ENCODE data around the gene TWF2. TPM values are rescaled to one million over a fixed set of nuclear protein-coding genes. Genes with fewer than 3 reads are reported as not detected.

Gene TWF2
- total RNA-seq, 2 donors from 2014 or later, result 40.7 to 41.9 TPM

- Histone ChIP-seq H3K9ac (ENCODE audit: extremely low read depth, low read length, poor library complexity, severe bottlenecking) (no peak overlapping the region), H3K4me3 (ENCODE audit: low read length) (no peak overlapping the region), H3K9me3 (ENCODE audit: control insufficient read depth, low read length) (no peaks in the 10 kb centered on the region), H3K27ac (ENCODE audit: low read depth, low read length) (no peak overlapping the region), H3K27me3 (ENCODE audit: control insufficient read depth, insufficient read depth, low read length, poor library complexity, severe bottlenecking) (no peaks in the 10 kb centered on the region), H3K36me3 (ENCODE audit: control insufficient read depth, insufficient read depth, low read length) (peaks cover 18% of the 10 kb centered on the region), H3K4me1 (ENCODE audit: control insufficient read depth, insufficient read depth, low read length) (peaks cover 4% of the 10 kb centered on the region)
- Mint-ChIP-seq H3K4me1 (peaks cover 8% of the 10 kb centered on the region), H3K4me3 (no peak overlapping the region), H3K36me3 (ENCODE audit: low read depth) (peaks cover 29% of the 10 kb centered on the region), H3K27me3 (ENCODE audit: insufficient read depth) (no peaks in the 10 kb centered on the region), H3K9me3 (no peaks in the 10 kb centered on the region), H3K27ac (no peak overlapping the region)
- WGBS, 2 experiments (ENCODE audit: insufficient coverage in 1 of 2, insufficient read length in 1 of 2), result 93 to 94% methylated on average over 3 to 5 of the region's 5 CpGs
- no peak for TF ChIP-seq CTCF (conservative IDR thresholded peaks at IDR 0.05)
- DNase-seq, result no peak
Measured at GRCh38 chr3:52233108-52233591, 5.8 kb downstream of the TWF2 start.

- 90 to 94% methylated on average over 17 to 28 of the region's 28 CpGs for WGBS, 2 experiments (ENCODE audit: insufficient coverage in 1 of 2, insufficient read length in 1 of 2)
Measured at GRCh38 chr3:52232279-52233107, 6.5 kb downstream of the TWF2 start.

More at GRCh38 chr3:52232279-52233107, 6.5 kb downstream of the TWF2 start:
- H3K27ac Mint-ChIP-seq, result no peak overlapping the region
- H3K9ac ChIP-seq (ENCODE audit: extremely low read depth, low read length, poor library complexity, severe bottlenecking), result no peak overlapping the region
- H3K4me1 Mint-ChIP-seq, result peaks cover 4% of the 10 kb centered on the region
- peak; percentile 62 for TF ChIP-seq CTCF (conservative IDR thresholded peaks at IDR 0.05)
- H3K27me3 ChIP-seq (ENCODE audit: control insufficient read depth, insufficient read depth, low read length, poor library complexity, severe bottlenecking), result no peaks in the 10 kb centered on the region
- peaks cover under 1% of the 10 kb centered on the region for H3K4me1 ChIP-seq (ENCODE audit: control insufficient read depth, insufficient read depth, low read length)
- DNase-seq, result peak; percentile 74
- no peak overlapping the region for H3K4me3 ChIP-seq (ENCODE audit: low read length)
- no peaks in the 10 kb centered on the region for H3K9me3 ChIP-seq (ENCODE audit: control insufficient read depth, low read length)
- H3K27ac ChIP-seq (ENCODE audit: low read depth, low read length), result no peak overlapping the region
- peaks cover 29% of the 10 kb centered on the region for H3K36me3 Mint-ChIP-seq (ENCODE audit: low read depth)
- no peak overlapping the region for H3K4me3 Mint-ChIP-seq
- no peaks in the 10 kb centered on the region for H3K9me3 Mint-ChIP-seq
- no peaks in the 10 kb centered on the region for H3K27me3 Mint-ChIP-seq (ENCODE audit: insufficient read depth)
- H3K36me3 ChIP-seq (ENCODE audit: control insufficient read depth, insufficient read depth, low read length), result peaks cover 18% of the 10 kb centered on the region
